Measurements from ENCODE around the gene SCYGR7. TPM values are rescaled to one million over a fixed set of nuclear protein-coding genes. Genes with fewer than 3 reads are reported as not detected.

The SCYGR7 gene
- total RNA-seq, 1 donor from 2014 or later = not detected

- no peaks in the 10 kb centered on the region for H3K9me3 ChIP-seq (ENCODE audit: low read depth)
- H3K27me3 ChIP-seq = no peaks in the 10 kb centered on the region
- H3K4me3 Mint-ChIP-seq = no peak overlapping the region
Measured at GRCh38 chr2:227696990-227697679, 31.0 kb upstream of the SCYGR7 start.

DNA sequence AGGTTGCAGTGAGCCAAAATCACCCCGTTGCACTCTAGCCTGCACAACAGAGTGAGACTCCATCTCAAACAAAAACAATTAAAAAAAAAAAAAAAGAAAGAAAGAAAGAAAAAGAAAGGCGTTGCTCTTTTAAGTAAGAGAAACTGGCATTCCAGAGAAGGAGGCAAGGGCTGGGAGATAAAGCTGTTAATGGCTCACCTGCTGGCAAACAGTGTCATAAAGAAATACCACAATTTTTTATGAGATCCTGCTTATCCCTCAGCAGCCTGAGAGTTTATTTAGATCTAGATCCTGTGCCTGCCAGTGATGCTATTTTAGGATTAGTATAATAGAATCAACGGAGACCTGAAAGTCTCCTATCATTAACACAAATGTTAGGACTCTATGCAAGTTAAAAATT lies 26.6 kb upstream of the SCYGR7 start:
- H4K20me1 ChIP-seq (ENCODE audit: low read depth) = no peaks in the 10 kb centered on the region
- no peak overlapping the region for H3K4me2 ChIP-seq
- no peaks in the 10 kb centered on the region for H3K79me2 ChIP-seq (ENCODE audit: low read depth)
- no peaks in the 10 kb centered on the region for H3K36me3 ChIP-seq
- H3K4me1 ChIP-seq = no peaks in the 10 kb centered on the region
- no peaks in the 10 kb centered on the region for H3K27me3 ChIP-seq
- Mint-ChIP-seq H3K27me3 (ENCODE audit: insufficient read depth, low read depth) (peaks cover 2% of the 10 kb centered on the region), H3K4me3 (no peak overlapping the region), H3K27ac (no peak overlapping the region), H3K9me3 (peaks cover 4% of the 10 kb centered on the region), H3K4me1 (no peaks in the 10 kb centered on the region), H3K36me3 (no peaks in the 10 kb centered on the region)
- H3K27ac ChIP-seq = no peak overlapping the region
- H3K9me3 ChIP-seq (ENCODE audit: low read depth) = no peaks in the 10 kb centered on the region
- H3K9ac ChIP-seq = no peak overlapping the region
- no peak for DNase-seq (ENCODE audit: low spot score)
- no peak overlapping the region for H2AFZ ChIP-seq (replicated peaks)
- no peaks in the 10 kb centered on the region for H3F3A ChIP-seq (ENCODE audit: low read depth)
- no peak overlapping the region for H3K4me3 ChIP-seq
- TF ChIP-seq EZH2phosphoT487 (IDR thresholded peaks at IDR 0.05) (no peak), EZH2 (IDR thresholded peaks at IDR 0.05) (no peak), CTCF (IDR thresholded peaks at IDR 0.05) (no peak)

More at GRCh38 chr2:227696990-227697679, 31.0 kb upstream of the SCYGR7 start:
- Histone ChIP-seq H3K27ac (no peak overlapping the region), H3K79me2 (ENCODE audit: low read depth) (no peaks in the 10 kb centered on the region), H3F3A (ENCODE audit: low read depth) (no peaks in the 10 kb centered on the region), H3K36me3 (no peaks in the 10 kb centered on the region), H3K4me1 (no peaks in the 10 kb centered on the region), H3K9ac (no peak overlapping the region), H2AFZ (replicated peaks) (no peak overlapping the region), H3K4me3 (no peak overlapping the region), H4K20me1 (ENCODE audit: low read depth) (no peaks in the 10 kb centered on the region), H3K4me2 (no peak overlapping the region)
- H3K36me3 Mint-ChIP-seq = no peaks in the 10 kb centered on the region
- no peak for DNase-seq (ENCODE audit: low spot score)
- no peaks in the 10 kb centered on the region for H3K9me3 Mint-ChIP-seq
- H3K4me1 Mint-ChIP-seq = no peaks in the 10 kb centered on the region
- H3K27ac Mint-ChIP-seq = no peak overlapping the region
- TF ChIP-seq CTCF (IDR thresholded peaks at IDR 0.05) (no peak), EZH2 (IDR thresholded peaks at IDR 0.05) (no peak), EZH2phosphoT487 (IDR thresholded peaks at IDR 0.05) (no peak)
- H3K27me3 Mint-ChIP-seq (ENCODE audit: insufficient read depth, low read depth) = no peaks in the 10 kb centered on the region

- Histone ChIP-seq H3K4me1 (no peaks in the 10 kb centered on the region), H3K9me3 (ENCODE audit: low read depth) (no peaks in the 10 kb centered on the region), H3K27ac (no peak overlapping the region), H3K36me3 (no peaks in the 10 kb centered on the region), H2AFZ (replicated peaks) (no peak overlapping the region), H3K4me3 (no peak overlapping the region), H3K9ac (no peak overlapping the region), H3F3A (ENCODE audit: low read depth) (no peaks in the 10 kb centered on the region), H3K27me3 (no peaks in the 10 kb centered on the region), H3K4me2 (no peak overlapping the region), H3K79me2 (ENCODE audit: low read depth) (no peaks in the 10 kb centered on the region), H4K20me1 (ENCODE audit: low read depth) (no peaks in the 10 kb centered on the region)
- H3K27me3 Mint-ChIP-seq (ENCODE audit: insufficient read depth, low read depth) = peaks cover 2% of the 10 kb centered on the region
- H3K27ac Mint-ChIP-seq = no peak overlapping the region
- H3K4me3 Mint-ChIP-seq = no peak overlapping the region
- H3K36me3 Mint-ChIP-seq = no peaks in the 10 kb centered on the region
- no peak for DNase-seq (ENCODE audit: low spot score)
- no peak for TF ChIP-seq CTCF (IDR thresholded peaks at IDR 0.05)
- no peak for TF ChIP-seq EZH2 (IDR thresholded peaks at IDR 0.05)
- no peak for TF ChIP-seq EZH2phosphoT487 (IDR thresholded peaks at IDR 0.05)
- H3K9me3 Mint-ChIP-seq = peaks cover 4% of the 10 kb centered on the region
- no peaks in the 10 kb centered on the region for H3K4me1 Mint-ChIP-seq
Measured at GRCh38 chr2:227703280-227703732, 24.8 kb upstream of the SCYGR7 start.
